ENCODE measurements around the gene MYO3A.

The MYO3A gene

DNA sequence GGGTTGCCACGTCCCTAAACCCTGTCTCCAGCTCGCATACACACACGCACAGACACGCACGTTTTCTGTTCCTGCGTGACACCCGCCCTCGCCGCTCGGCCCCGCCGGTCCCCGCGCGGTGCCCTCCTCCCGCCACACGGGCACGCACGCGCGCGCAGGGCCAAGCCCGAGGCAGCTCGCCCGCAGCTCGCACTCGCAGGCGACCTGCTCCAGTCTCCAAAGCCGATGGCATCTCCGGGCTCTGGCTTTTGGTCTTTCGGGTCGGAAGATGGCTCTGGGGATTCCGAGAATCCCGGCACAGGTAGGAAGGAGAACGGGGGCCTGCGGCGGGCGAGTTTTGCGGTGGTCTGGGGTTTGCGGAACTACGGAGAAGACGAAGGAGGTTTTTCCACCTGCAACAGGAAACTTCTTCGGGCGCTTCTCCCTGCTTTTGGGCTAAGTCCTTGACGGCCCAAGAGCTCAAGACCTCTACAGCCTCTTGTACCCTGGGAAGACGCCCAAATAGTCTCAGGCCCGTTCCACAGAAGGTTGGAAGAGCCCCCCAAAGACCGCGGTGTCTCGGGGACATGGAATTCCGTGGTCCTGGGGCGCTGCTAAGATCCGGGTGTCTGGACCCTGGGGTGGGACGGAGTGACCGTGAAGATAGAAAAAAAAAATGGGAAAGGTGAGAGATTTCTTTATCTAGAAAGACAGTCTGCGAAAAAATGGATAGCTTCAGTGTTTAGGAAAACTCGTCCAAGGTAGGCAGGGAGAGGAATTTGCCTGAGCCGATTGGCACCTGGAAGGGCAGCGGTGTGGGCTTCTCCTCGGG lies 282.8 kb downstream of the MYO3A start, which contains the start of gene GAD2:
Gene GAD2 (plus strand): TSS at position 190 of the 811 bp plus-strand sequence. CDS start 36 bp downstream, at position 226.
- Mint-ChIP-seq H3K9me3 (no peaks in the 10 kb centered on the region), H3K4me3 (peak within 1 kb of the TSS; percentile 79), H3K4me1 (peaks cover 12% of the 10 kb centered on the region), H3K27me3 (peaks cover 43% of the 10 kb centered on the region), H3K27ac (no peak within 1 kb of the TSS), H3K36me3 (no peaks in the 10 kb centered on the region)
- no peak for ATAC-seq (ENCODE audit: low read depth)
- no peak for DNase-seq (ENCODE audit: low spot score in 2 of 2)

DNA sequence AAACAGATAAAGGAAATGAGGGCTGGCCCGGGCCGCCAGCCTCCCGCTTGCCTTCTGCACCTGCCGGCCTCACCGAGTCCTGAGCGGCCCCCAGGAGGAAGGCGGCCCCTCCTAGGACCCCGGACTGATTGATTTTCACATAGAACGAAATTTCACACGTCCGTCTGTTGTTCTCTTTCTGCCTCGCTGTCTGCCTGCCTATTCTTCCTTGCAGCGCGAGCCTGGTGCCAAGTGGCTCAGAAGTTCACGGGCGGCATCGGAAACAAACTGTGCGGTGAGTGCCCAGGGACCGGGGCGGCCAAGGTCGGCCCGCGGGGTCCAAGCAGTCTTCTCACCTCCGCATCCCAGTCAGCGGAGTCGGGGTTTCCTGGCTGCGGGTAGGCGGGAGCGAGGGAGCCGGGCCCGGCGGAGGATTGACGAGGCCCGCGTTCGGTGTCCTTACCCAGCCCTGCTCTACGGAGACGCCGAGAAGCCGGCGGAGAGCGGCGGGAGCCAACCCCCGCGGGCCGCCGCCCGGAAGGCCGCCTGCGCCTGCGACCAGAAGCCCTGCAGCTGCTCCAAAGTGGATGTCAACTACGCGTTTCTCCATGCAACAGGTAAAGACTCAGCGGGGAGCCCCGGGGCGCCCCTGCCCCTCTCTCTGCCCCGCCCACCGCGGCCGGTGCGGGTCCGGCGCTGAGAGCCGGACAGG lies 283.5 kb downstream of the MYO3A start:
- no peak for DNase-seq (ENCODE audit: low spot score in 2 of 2)
- H3K4me1 Mint-ChIP-seq = peaks cover 13% of the 10 kb centered on the region
- ATAC-seq (ENCODE audit: low read depth) = no peak
- H3K36me3 Mint-ChIP-seq = no peaks in the 10 kb centered on the region
- peaks cover 47% of the 10 kb centered on the region for H3K27me3 Mint-ChIP-seq
- no peaks in the 10 kb centered on the region for H3K9me3 Mint-ChIP-seq
- H3K4me3 Mint-ChIP-seq = no peak overlapping the region
- no peak overlapping the region for H3K27ac Mint-ChIP-seq

GRCh38 chr10:26219676-26220075 lies 285.6 kb downstream of the MYO3A start:
- no peak for ATAC-seq (ENCODE audit: low read depth)
- H3K27ac Mint-ChIP-seq = no peak overlapping the region

GRCh38 chr10:26220901-26221300 lies 286.9 kb downstream of the MYO3A start:
- no peak for ATAC-seq (ENCODE audit: low read depth)
- H3K27me3 Mint-ChIP-seq = peaks cover 46% of the 10 kb centered on the region

More at GRCh38 chr10:26219676-26220075, 285.6 kb downstream of the MYO3A start:
- H3K9me3 Mint-ChIP-seq = no peaks in the 10 kb centered on the region
- no peak for DNase-seq (ENCODE audit: low spot score in 2 of 2)
- no peak overlapping the region for H3K4me3 Mint-ChIP-seq
- H3K27me3 Mint-ChIP-seq = peaks cover 46% of the 10 kb centered on the region
- H3K36me3 Mint-ChIP-seq = no peaks in the 10 kb centered on the region
- peaks cover 13% of the 10 kb centered on the region for H3K4me1 Mint-ChIP-seq

GRCh38 chr10:26221541-26221940 lies 287.5 kb downstream of the MYO3A start:
- peaks cover 43% of the 10 kb centered on the region for H3K27me3 Mint-ChIP-seq
- no peak overlapping the region for H3K4me3 Mint-ChIP-seq
- peaks cover 7% of the 10 kb centered on the region for H3K4me1 Mint-ChIP-seq
- no peaks in the 10 kb centered on the region for H3K36me3 Mint-ChIP-seq
- DNase-seq (ENCODE audit: low spot score in 2 of 2) (no peak), ATAC-seq (ENCODE audit: low read depth) (no peak)
- H3K9me3 Mint-ChIP-seq = no peaks in the 10 kb centered on the region
- no peak overlapping the region for H3K27ac Mint-ChIP-seq

More at GRCh38 chr10:26220901-26221300, 286.9 kb downstream of the MYO3A start:
- H3K4me3 Mint-ChIP-seq = no peak overlapping the region
- no peak overlapping the region for H3K27ac Mint-ChIP-seq
- DNase-seq (ENCODE audit: low spot score in 2 of 2) = no peak
- H3K36me3 Mint-ChIP-seq = no peaks in the 10 kb centered on the region
- peaks cover 10% of the 10 kb centered on the region for H3K4me1 Mint-ChIP-seq
- H3K9me3 Mint-ChIP-seq = no peaks in the 10 kb centered on the region

DNA sequence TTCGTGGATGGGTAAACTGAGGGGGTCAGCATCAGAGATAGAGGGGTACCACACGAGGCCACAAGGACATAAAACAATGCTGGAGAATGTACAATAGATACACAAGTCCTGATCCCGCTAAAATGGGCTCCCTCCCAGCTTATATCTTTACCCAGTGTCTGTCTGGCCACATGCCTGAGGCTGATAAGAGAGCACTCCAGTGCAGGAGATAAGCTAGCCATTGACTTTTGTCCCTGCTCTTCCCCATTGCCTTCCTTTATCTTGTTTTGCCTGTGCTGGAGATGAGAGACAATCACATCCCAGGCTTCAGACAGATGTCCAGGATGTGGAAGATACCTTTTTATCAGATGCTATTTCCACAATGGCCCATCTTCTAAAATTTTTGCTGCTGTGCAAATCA lies 288.5 kb downstream of the MYO3A start:
- ATAC-seq (ENCODE audit: low read depth) (no peak), DNase-seq (ENCODE audit: low spot score in 2 of 2) (no peak)
- H3K9me3 Mint-ChIP-seq = no peaks in the 10 kb centered on the region
- no peak overlapping the region for H3K27ac Mint-ChIP-seq
- H3K36me3 Mint-ChIP-seq = no peaks in the 10 kb centered on the region
- H3K4me1 Mint-ChIP-seq = peaks cover 7% of the 10 kb centered on the region
- H3K4me3 Mint-ChIP-seq = no peak overlapping the region
- peaks cover 34% of the 10 kb centered on the region for H3K27me3 Mint-ChIP-seq

- H3K36me3 Mint-ChIP-seq = no peaks in the 10 kb centered on the region
- ATAC-seq (ENCODE audit: low read depth) = no peak
These were observed 291.3 kb downstream of the MYO3A start for GRCh38 chr10:26225322-26225721.

DNA sequence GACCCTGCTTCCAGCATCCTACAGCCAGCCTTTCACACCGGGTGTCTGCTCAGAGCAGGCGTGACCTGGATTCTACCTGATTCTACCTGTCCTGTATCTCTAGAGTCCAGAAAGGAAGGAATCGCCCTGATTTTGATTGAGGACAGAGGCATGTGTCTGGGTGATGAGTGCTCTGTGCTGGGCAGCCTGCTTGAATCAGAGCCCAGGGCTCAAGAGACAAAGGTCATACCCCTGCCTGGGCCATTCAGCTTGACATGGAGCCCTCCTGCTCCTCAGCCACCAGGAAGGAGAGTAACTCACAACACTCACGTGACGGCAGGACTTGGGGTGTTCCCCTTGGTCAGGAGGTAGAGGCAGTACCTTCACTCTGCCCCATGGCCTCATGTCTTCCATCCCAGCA lies 293.8 kb downstream of the MYO3A start:
- H3K36me3 Mint-ChIP-seq = no peaks in the 10 kb centered on the region
- H3K27me3 Mint-ChIP-seq = peaks cover 14% of the 10 kb centered on the region
- H3K4me1 Mint-ChIP-seq = no peaks in the 10 kb centered on the region
- H3K9me3 Mint-ChIP-seq = no peaks in the 10 kb centered on the region
- DNase-seq (ENCODE audit: low spot score in 2 of 2) = no peak
- ATAC-seq (ENCODE audit: low read depth) = no peak
- H3K27ac Mint-ChIP-seq = no peak overlapping the region
- no peak overlapping the region for H3K4me3 Mint-ChIP-seq

More at GRCh38 chr10:26225322-26225721, 291.3 kb downstream of the MYO3A start:
- H3K27me3 Mint-ChIP-seq = peaks cover 29% of the 10 kb centered on the region
- DNase-seq (ENCODE audit: low spot score in 2 of 2) = no peak
- no peak overlapping the region for H3K4me3 Mint-ChIP-seq
- no peaks in the 10 kb centered on the region for H3K9me3 Mint-ChIP-seq
- H3K27ac Mint-ChIP-seq = no peak overlapping the region
- peaks cover 3% of the 10 kb centered on the region for H3K4me1 Mint-ChIP-seq

- Mint-ChIP-seq H3K27me3 (peaks cover 14% of the 10 kb centered on the region), H3K9me3 (no peaks in the 10 kb centered on the region), H3K36me3 (no peaks in the 10 kb centered on the region), H3K4me1 (no peaks in the 10 kb centered on the region), H3K27ac (no peak overlapping the region), H3K4me3 (no peak overlapping the region)
- DNase-seq (ENCODE audit: low spot score in 2 of 2) (no peak), ATAC-seq (ENCODE audit: low read depth) (no peak)
These were observed 298.1 kb downstream of the MYO3A start for GRCh38 chr10:26232174-26232573.

GRCh38 chr10:26235761-26236160 lies 301.7 kb downstream of the MYO3A start:
- Mint-ChIP-seq H3K36me3 (no peaks in the 10 kb centered on the region), H3K27me3 (peaks cover 24% of the 10 kb centered on the region), H3K4me3 (no peak overlapping the region), H3K4me1 (no peaks in the 10 kb centered on the region), H3K27ac (no peak overlapping the region), H3K9me3 (no peaks in the 10 kb centered on the region)
- no peak for ATAC-seq (ENCODE audit: low read depth)
- no peak for DNase-seq (ENCODE audit: low spot score in 2 of 2)

DNA sequence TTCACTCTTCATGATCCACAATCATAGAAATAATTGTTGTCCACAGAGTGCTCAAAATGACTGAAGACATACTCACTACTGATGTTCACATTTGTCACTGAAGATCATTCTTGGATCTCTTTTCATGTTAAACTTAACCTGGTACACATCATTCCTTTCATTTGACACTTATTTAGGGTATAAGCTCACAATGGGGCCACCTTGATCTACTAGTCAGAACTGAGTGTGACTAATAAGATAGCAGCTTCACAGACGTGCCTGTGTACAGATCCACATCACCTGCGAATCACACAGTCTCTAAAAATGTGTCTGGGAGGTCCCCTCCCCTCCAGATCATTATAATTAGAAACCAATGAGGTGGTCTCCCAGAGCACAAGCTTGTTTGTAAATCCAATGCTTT lies 304.3 kb downstream of the MYO3A start:
- DNase-seq (ENCODE audit: low spot score in 2 of 2) (no peak), ATAC-seq (ENCODE audit: low read depth) (no peak)
- Mint-ChIP-seq H3K27ac (no peak overlapping the region), H3K9me3 (no peaks in the 10 kb centered on the region), H3K36me3 (no peaks in the 10 kb centered on the region), H3K27me3 (peaks cover 26% of the 10 kb centered on the region), H3K4me3 (no peak overlapping the region), H3K4me1 (no peaks in the 10 kb centered on the region)

- no peaks in the 10 kb centered on the region for H3K9me3 Mint-ChIP-seq
- H3K27ac Mint-ChIP-seq = no peak overlapping the region
- DNase-seq (ENCODE audit: low spot score in 2 of 2) = no peak
- peaks cover 21% of the 10 kb centered on the region for H3K27me3 Mint-ChIP-seq
- no peaks in the 10 kb centered on the region for H3K4me1 Mint-ChIP-seq
- H3K36me3 Mint-ChIP-seq = no peaks in the 10 kb centered on the region
- H3K4me3 Mint-ChIP-seq = no peak overlapping the region
- ATAC-seq (ENCODE audit: low read depth) = no peak
These were observed 308.8 kb downstream of the MYO3A start for GRCh38 chr10:26242706-26243350.

DNA sequence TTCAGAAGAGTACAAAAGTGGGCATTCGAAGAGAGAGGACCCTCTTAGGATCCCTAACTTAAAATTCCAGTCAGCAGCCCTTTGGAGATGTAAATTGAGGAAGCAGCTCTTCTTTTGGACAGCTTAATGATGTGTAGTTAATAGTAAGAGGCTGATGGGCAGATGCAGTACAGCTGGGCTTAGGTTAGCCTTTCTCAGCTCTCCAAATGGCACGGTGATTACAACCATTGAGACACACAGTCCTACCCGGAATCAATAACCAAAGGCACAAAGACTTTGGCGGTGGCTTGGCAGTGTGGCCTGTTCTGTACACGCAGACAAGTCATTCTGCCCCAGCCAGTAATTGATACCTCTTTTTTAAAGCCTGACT lies 309.3 kb downstream of the MYO3A start:
- DNase-seq (ENCODE audit: low spot score in 2 of 2) = no peak
- Mint-ChIP-seq H3K4me3 (no peak overlapping the region), H3K36me3 (no peaks in the 10 kb centered on the region), H3K4me1 (no peaks in the 10 kb centered on the region), H3K27ac (no peak overlapping the region), H3K27me3 (peaks cover 16% of the 10 kb centered on the region), H3K9me3 (no peaks in the 10 kb centered on the region)
- ATAC-seq (ENCODE audit: low read depth) = no peak

GRCh38 chr10:26249681-26250080 lies 315.7 kb downstream of the MYO3A start:
- DNase-seq (ENCODE audit: low spot score in 2 of 2) = no peak
- H3K4me1 Mint-ChIP-seq = no peaks in the 10 kb centered on the region
- H3K27ac Mint-ChIP-seq = no peak overlapping the region
- H3K4me3 Mint-ChIP-seq = no peak overlapping the region
- no peak for ATAC-seq (ENCODE audit: low read depth)
- H3K36me3 Mint-ChIP-seq = no peaks in the 10 kb centered on the region
- H3K9me3 Mint-ChIP-seq = no peaks in the 10 kb centered on the region
- H3K27me3 Mint-ChIP-seq = peaks cover 9% of the 10 kb centered on the region

All from memory B cell (primary cell).